WI38 (cell line): ENCODE data around the gene SYNDIG1.

Experiments used
- H3K4me3 ChIP-seq: 2 replicates; pipeline ENCODE4 v1.5.1; 2011; ENCODE audit warnings: low read depth, mild to moderate bottlenecking, control low read depth, low read length
- TF ChIP-seq, protein P1 (sequence below): IDR thresholded peaks from 2 replicates; pipeline ENCODE4 v1.5.1; 2012; ENCODE audit warnings: low read depth, mild to moderate bottlenecking, control low read depth, low read length

The SYNDIG1 gene

DNA sequence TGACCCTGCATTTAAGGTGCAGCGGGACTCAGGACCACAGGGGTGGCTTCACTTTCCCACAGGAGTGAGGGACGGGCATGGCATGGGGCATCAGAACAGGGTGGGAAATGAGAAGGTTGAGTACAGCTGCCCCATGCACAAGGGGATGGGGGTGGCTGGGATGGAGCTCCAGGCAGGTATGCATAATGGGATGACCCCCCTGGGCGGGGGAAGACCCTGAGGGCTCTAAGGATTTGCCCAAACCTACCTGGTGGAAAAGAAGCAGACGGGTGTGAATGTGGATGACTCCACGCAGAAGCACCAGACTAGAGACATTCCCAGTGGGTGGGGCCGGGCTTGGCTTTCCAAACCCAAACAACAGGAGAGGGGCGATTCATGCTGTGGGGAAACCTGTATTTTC lies 200.3 kb downstream of the SYNDIG1 start:
- TF ChIP-seq, protein P1, sequence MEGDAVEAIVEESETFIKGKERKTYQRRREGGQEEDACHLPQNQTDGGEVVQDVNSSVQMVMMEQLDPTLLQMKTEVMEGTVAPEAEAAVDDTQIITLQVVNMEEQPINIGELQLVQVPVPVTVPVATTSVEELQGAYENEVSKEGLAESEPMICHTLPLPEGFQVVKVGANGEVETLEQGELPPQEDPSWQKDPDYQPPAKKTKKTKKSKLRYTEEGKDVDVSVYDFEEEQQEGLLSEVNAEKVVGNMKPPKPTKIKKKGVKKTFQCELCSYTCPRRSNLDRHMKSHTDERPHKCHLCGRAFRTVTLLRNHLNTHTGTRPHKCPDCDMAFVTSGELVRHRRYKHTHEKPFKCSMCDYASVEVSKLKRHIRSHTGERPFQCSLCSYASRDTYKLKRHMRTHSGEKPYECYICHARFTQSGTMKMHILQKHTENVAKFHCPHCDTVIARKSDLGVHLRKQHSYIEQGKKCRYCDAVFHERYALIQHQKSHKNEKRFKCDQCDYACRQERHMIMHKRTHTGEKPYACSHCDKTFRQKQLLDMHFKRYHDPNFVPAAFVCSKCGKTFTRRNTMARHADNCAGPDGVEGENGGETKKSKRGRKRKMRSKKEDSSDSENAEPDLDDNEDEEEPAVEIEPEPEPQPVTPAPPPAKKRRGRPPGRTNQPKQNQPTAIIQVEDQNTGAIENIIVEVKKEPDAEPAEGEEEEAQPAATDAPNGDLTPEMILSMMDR, result no peak
- H3K4me3 ChIP-seq, result no peak overlapping the region

DNA sequence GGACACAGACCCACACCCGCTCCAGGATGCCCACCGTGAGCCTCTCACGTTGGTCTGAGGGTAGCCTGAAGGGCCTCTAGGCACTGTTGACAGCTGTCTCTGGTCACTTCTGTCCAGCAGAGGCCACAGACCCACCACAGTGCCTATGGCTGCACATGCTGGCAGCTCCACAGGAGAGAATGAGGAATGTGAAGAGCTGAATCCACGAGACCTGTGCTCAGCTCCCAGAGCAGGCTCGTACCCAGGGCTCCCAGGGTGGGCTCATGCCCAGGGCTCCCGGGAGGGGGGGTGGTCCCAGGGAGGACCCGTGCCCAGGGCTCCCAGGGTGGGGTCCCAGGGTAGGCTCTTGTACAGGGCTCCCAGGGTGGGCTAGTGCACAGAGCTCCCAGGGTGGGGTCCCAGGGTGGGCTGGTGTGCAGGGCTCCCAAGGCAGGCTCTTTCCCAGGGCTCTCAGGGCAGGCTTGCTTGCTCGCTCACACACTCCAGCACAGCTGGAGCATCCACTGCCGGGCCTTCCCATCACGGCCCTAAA lies 201.0 kb downstream of the SYNDIG1 start:
- TF ChIP-seq, protein P1, result no peak
- no peak overlapping the region for H3K4me3 ChIP-seq

DNA sequence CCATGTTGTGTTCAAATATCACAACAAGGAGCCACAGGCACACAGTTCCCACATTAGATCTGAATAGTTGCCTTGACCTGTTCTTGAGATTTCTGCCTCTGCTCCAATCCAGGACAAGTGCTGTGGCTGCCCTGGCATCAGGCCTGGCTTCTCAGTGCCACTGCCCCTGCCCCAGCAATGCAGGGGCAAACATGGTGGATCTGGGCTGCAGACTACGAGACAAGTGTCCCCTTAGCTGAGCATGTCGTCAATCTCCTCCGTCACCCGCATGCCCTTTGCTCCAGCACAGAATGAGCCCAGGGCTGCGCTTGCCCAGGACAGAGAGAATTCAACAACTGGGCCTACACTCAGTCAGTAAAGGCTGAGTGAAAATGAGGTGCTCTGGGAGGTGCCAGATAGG lies 201.6 kb downstream of the SYNDIG1 start:
- TF ChIP-seq, protein P1, result no peak

DNA sequence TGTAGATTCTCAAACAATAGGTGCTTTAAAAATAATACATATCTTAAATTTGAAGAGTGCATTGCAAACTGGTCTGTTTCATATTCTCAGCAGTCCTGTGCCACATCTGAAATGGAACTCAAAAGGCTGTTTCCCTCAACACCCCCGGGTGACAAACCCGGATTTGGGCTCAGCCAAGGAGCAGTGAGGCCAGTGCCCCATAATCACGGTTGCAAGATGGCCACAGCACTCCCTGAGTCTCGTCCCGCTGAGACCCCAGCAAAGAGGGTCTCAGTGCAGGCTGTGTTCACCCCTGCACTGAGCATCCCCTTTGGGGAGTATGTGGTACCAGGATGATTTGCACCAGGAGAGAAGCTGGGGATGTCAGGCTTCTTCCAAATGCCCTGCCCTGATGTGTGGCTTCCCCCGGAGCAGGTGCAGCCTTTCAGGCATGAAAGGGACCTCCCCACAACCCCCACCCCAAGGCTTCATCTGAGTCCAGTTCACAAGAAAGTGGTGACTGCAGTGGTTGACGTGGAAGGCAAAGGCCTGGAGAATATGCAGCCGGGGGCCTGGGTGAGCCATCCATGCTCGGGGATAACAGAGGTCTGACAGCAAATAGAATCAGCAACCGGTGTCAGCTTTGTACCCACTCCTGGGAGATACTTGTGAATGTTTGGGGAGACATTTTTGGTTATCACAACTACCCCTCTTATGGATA lies 202.9 kb downstream of the SYNDIG1 start:
- H3K4me3 ChIP-seq, result no peak overlapping the region
- TF ChIP-seq, protein P1, result no peak

More for the DNA sequence above, 201.6 kb downstream of the SYNDIG1 start:
- no peak overlapping the region for H3K4me3 ChIP-seq

DNA sequence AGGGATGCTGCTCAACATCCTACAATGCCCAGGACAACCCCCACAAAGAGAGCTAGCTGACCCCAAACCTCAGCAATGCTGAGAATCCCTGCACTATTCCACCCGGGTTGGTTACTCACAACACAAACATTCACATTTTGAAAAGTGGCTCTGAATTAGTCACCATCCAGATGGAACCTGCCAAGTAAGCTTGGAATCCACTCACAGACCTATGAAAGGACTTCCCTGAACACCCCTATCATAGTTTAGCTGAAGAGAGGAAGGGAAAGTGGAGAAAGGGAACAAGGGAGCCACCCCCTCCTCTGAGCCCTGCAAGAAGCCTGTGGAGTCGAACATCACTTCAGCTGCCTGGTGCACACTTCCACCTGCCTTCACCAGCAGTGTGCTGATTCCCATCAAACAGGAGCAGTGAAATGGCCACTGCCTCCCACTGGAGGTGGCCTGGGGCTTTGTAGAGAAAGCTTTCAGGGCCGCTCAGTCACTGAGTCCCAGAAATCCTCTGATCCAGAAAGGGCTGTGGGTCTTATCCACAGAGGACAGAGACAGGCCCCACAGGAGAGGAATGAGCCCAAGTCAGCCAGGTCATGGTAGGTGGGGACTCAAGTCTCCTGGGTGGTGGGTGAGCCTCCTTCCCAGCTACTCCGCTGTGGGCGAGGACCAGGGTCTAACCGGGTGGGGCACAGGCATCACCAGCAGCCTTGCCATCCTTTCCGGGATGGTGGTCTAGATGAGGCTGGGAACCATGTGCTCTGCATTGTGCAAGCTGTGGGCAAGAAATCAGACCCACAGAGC lies 203.7 kb downstream of the SYNDIG1 start:
- H3K4me3 ChIP-seq, result no peak overlapping the region; the same call in 1 of the 2 replicates

DNA sequence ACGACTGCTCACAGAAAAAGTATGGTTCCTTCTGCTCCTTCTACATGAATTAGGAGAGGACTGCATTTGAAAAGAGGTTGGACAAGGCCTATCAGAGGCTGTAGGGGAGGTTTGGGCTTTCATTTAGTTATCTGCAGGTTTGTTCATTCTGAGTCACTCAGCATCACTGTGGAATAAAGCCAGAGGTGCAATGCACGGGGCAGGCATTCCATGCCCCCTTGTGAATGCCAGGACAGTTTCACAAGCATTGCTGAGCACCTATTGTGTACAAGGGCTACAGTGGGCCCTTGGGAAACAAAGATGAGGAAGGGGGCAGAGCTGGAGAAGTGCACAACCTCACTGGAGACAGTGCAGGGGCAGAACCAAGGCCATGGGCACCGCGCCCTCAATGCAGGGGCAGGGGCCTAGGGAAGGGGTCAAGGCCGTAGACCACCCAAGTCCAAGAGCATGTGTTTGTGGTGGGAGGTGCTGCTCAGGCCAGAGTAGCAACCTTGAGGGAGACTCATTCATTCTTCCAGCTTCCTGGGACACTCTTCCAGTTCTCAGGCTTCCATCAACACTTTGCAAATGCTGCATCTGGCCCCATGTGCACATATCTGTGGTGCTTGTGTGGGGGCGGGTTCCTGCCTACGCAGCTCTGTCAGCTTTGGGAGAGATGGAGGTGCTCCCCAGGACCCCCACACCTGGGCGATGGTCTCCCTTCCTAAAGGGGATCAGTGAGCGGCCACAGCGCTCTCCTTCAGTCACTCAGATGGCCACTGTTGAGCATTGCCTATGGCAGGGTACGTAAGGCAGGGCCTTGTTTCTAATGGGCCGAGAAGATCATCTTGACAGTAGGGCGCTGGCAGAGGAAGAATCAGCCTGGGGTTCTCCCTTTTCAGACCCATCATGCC lies 204.5 kb downstream of the SYNDIG1 start:
- H3K4me3 ChIP-seq, result no peak overlapping the region
- TF ChIP-seq, protein P1, result no peak

More for the DNA sequence above, 203.7 kb downstream of the SYNDIG1 start:
- TF ChIP-seq, protein P1, result no peak
